IMR-90 (cell line): ENCODE data around the gene ACACA. TPM values are rescaled to one million over a fixed set of nuclear protein-coding genes. Genes with fewer than 3 reads are reported as not detected.
A peak's percentile ranks its signal among the peaks of the same experiment; 100 is the strongest.

ENCODE experiments used
- ATAC-seq: fragments of 200-7000 bp; cut with Tn5 transposase; 2 replicates; pipeline ENCODE4 v1.9.1; 2020; ENCODE audit warnings: low read depth, mild to moderate bottlenecking, moderate library complexity
- BruUV-seq: library from RNA; stranded (reverse); fragments of 400-500 nt; replicated peaks from 2 replicates; lab custom pipeline; 2021; lab: Mats Ljungman, UMichigan
- CTCF ChIA-PET: fragments of 300-600 bp; formaldehyde crosslinking; extraction: SDS; loops from one replicate; lab custom pipeline; 2021; ENCODE audit warnings: antibody characterized with exemption; lab: Yijun Ruan, JAX
- POLR2A ChIA-PET: fragments of 300-600 bp; sonication (Branson Sonifier 250); formaldehyde crosslinking; loops from one replicate; lab custom pipeline; 2022; ENCODE audit warnings: antibody characterized with exemption; ENCODE audit not compliant: unreplicated experiment; lab: Charles Lee
- DNase-seq: peaks from one replicate; pipeline ENCODE4 v3.0.0; 2013
- H2AFZ ChIP-seq: replicated peaks from 2 replicates; pipeline ENCODE3; 2013; ENCODE audit warnings: low read length, mild to moderate bottlenecking; ENCODE audit not compliant: poor library complexity
- H2AK5ac ChIP-seq: 2 replicates; pipeline ENCODE4 v1.6.1; 2013; ENCODE audit warnings: low read depth, low read length, inconsistent platforms
- H2AK9ac ChIP-seq: replicated peaks from 2 replicates; pipeline ENCODE3; 2013; ENCODE audit warnings: mild to moderate bottlenecking, low read depth, low read length, moderate library complexity; ENCODE audit not compliant: poor library complexity
- H2BK120ac ChIP-seq: 2 replicates; pipeline ENCODE4 v1.6.1; 2013; ENCODE audit warnings: low read depth, low read length, inconsistent platforms
- H2BK15ac ChIP-seq: 3 replicates; pipeline ENCODE4 v1.6.1; 2013; ENCODE audit warnings: low read depth, low read length, inconsistent platforms
- H2BK20ac ChIP-seq: 2 replicates; pipeline ENCODE4 v1.6.1; 2013; ENCODE audit warnings: low read depth, mild to moderate bottlenecking, inconsistent platforms, low read length, moderate library complexity
- H2BK5ac ChIP-seq: 2 replicates; pipeline ENCODE4 v1.6.1; 2013; ENCODE audit warnings: mild to moderate bottlenecking, low read depth, low read length, inconsistent platforms; ENCODE audit not compliant: poor library complexity, severe bottlenecking
- H3K14ac ChIP-seq: replicated peaks from 2 replicates; pipeline ENCODE4 v1.6.1; 2013; ENCODE audit warnings: low read depth, low read length, inconsistent platforms
- H3K18ac ChIP-seq: 2 replicates; pipeline ENCODE4 v1.6.1; 2013; ENCODE audit warnings: low read depth, low read length, control low read depth
- H3K23ac ChIP-seq: 2 replicates; pipeline ENCODE4 v1.6.1; 2013; ENCODE audit warnings: low read depth, low read length, inconsistent platforms
- H3K27ac ChIP-seq: 2 replicates; pipeline ENCODE4 v1.5.1; 2013; ENCODE audit warnings: mild to moderate bottlenecking, control low read depth, low read length; ENCODE audit not compliant: insufficient read depth
- H3K27me3 ChIP-seq: 2 replicates; pipeline ENCODE4 v1.6.1; 2013; ENCODE audit warnings: low read length; ENCODE audit not compliant: control insufficient read depth, insufficient read depth
- H3K36me3 ChIP-seq: 2 replicates; pipeline ENCODE4 v1.6.1; 2013; ENCODE audit warnings: low read length, mixed read lengths; ENCODE audit not compliant: control insufficient read depth, insufficient read depth
- H3K4ac ChIP-seq: 2 replicates; pipeline ENCODE4 v1.6.1; 2013; ENCODE audit warnings: low read depth, low read length, inconsistent platforms
- H3K4me1 ChIP-seq: 2 replicates; pipeline ENCODE4 v1.6.1; 2013; ENCODE audit warnings: low read length, mixed read lengths; ENCODE audit not compliant: control insufficient read depth, insufficient read depth
- H3K4me2 ChIP-seq: 2 replicates; pipeline ENCODE4 v1.6.1; 2013; ENCODE audit warnings: low read depth, mild to moderate bottlenecking, control low read depth, low read length, moderate library complexity
- H3K4me3 ChIP-seq: 2 replicates; pipeline ENCODE4 v1.5.1; 2013; ENCODE audit warnings: low read depth, mild to moderate bottlenecking, control low read depth, low read length, moderate library complexity; ENCODE audit not compliant: insufficient read depth
- H3K56ac ChIP-seq: 2 replicates; pipeline ENCODE4 v1.6.1; 2013; ENCODE audit warnings: low read length, inconsistent platforms; ENCODE audit not compliant: insufficient read depth; ENCODE audit errors: extremely low read depth
- H3K79me1 ChIP-seq, 2 experiments: 2 replicates each; pipeline ENCODE4 v1.6.1; 2013; ENCODE audit warnings: low read length in 2 of 2, inconsistent platforms in 1 of 2, low read depth in 1 of 2
- H3K9ac ChIP-seq: 2 replicates; pipeline ENCODE4 v1.6.1; 2013; ENCODE audit warnings: low read depth, low read length, control low read depth
- H3K9me1 ChIP-seq: 2 replicates; pipeline ENCODE4 v1.6.1; 2013; ENCODE audit warnings: low read length, inconsistent platforms; ENCODE audit not compliant: insufficient read depth
- H3K9me3 ChIP-seq: 2 replicates; pipeline ENCODE4 v1.6.1; 2013; ENCODE audit warnings: low read length; ENCODE audit not compliant: control insufficient read depth, insufficient read depth
- H4K20me1 ChIP-seq: 2 replicates; pipeline ENCODE4 v1.6.1; 2013; ENCODE audit warnings: low read length, inconsistent platforms; ENCODE audit not compliant: insufficient read depth
- H4K5ac ChIP-seq: 2 replicates; pipeline ENCODE4 v1.6.1; 2013; ENCODE audit warnings: mild to moderate bottlenecking, low read depth, low read length, control low read depth
- H4K8ac ChIP-seq, 2 experiments: 2 replicates each; pipeline ENCODE4 v1.6.1; 2013; ENCODE audit warnings: low read depth in 2 of 2, low read length in 2 of 2, control low read depth in 1 of 2, inconsistent platforms in 1 of 2
- H4K91ac ChIP-seq: 2 replicates; pipeline ENCODE4 v1.6.1; 2013; ENCODE audit warnings: low read depth, low read length, inconsistent platforms; ENCODE audit not compliant: insufficient read depth
- ELK1 ChIP-seq: fragments of 150-350 bp; IDR thresholded peaks from 2 replicates; pipeline ENCODE4 v1.6.1; 2016; ENCODE audit warnings: low read depth, mild to moderate bottlenecking, low read length, moderate library complexity, borderline replicate concordance
- FOS ChIP-seq: fragments of 150-350 bp; IDR thresholded peaks from 2 replicates; pipeline ENCODE4 v1.6.1; 2016; ENCODE audit warnings: low read depth, low read length
- USF2 ChIP-seq: fragments of 150-350 bp; IDR thresholded peaks from 2 replicates; pipeline ENCODE4 v1.6.1; 2017; ENCODE audit warnings: mild to moderate bottlenecking, antibody characterized with exemption, low read length, low read depth
- WGBS, 2 experiments: methylation state at CpG; one replicate each; pipeline versions ENCODE4 v1.1.5 to v1.1.7; 2013; ENCODE audit warnings: missing lambda C conversion rate in 2 of 2; ENCODE audit not compliant: insufficient read length in 1 of 2; ENCODE audit errors: extremely low coverage in 2 of 2; 5-methylcytosine and 5-hydroxymethylcytosine counted together
- dilution Hi-C: fragments of 300-500 bp; cut with HindIII; formaldehyde crosslinking; loops from one replicate; pipeline ENCODE4 v1.14.3; 2018; ENCODE audit warnings: low sequenced_read_pairs; ENCODE audit not compliant: unreplicated experiment
- in situ Hi-C: fragments of 300-500 bp; cut with MboI; formaldehyde crosslinking; loops from 3 replicates; pipeline ENCODE4 v1.14.3; 2019; ENCODE audit warnings: low sequenced_read_pairs, inconsistent platforms, mixed read lengths
- intact Hi-C: fragments of 100-400 bp; cut with micrococcal nuclease; formaldehyde crosslinking; loops from 2 replicates; pipeline ENCODE4 v1.10.0; 2022
- polyA plus RNA-seq, 3 experiments: library from polyadenylated mRNA; depleted of rRNA; stranded (reverse); fragments of >200 nt; gene quantifications; 2 replicates each; pipeline ENCODE4 v1.2.3, GENCODE V29; 2012; ENCODE audit warnings: low replicate concordance in 1 of 3
- total RNA-seq: library from RNA; depleted of rRNA; stranded (reverse); fragments of >200 nt; gene quantifications from 2 replicates; pipeline ENCODE4 v1.2.3, GENCODE V29; 2012

ACACA gene
- total and polyA plus RNA-seq, 2 of the 4 experiments (the other 2 are of a cell fraction): 21.3 to 39.1 TPM

GRCh38 chr17:37191219-37191618, 215.4 kb downstream of the ACACA start:
- Histone ChIP-seq H2BK120ac (no peak overlapping the region), H4K91ac (no peak overlapping the region), H4K5ac (no peak overlapping the region), H2BK15ac (no peak overlapping the region), H3K18ac (no peak overlapping the region), H3K27me3 (no peaks in the 10 kb centered on the region), H2AK5ac (no peak overlapping the region), H3K9me1 (no peaks in the 10 kb centered on the region; the same call in 1 of the 2 replicates), H2BK20ac (no peak overlapping the region), H3K14ac (no peak overlapping the region), H3K9ac (no peak overlapping the region), H3K36me3 (peaks cover 7% of the 10 kb centered on the region), H3K4ac (no peak overlapping the region), H3K23ac (no peak overlapping the region), H2AFZ (no peak overlapping the region), H2BK5ac (no peak overlapping the region), H3K9me3 (no peaks in the 10 kb centered on the region), H3K56ac (no peak overlapping the region), H3K4me3 (no peak overlapping the region), H3K79me1 (peaks cover 0 to 2% of the 10 kb centered on the region in 2 experiments; a peak in 1 of 4 replicates), H3K27ac (no peak overlapping the region), H3K4me1 (peaks cover 2% of the 10 kb centered on the region), H2AK9ac (no peak overlapping the region), H4K20me1 (peaks cover 3% of the 10 kb centered on the region; the same call in 1 of the 2 replicates), H3K4me2 (peak overlapping the region; percentile 32; the same call in 1 of the 2 replicates), H4K8ac (no peak overlapping the region)
- no CpG with 5 or more reads among the region's 2 CpGs for WGBS, 2 experiments
- TF ChIP-seq USF2 (no peak), FOS (peak; percentile 38; the same call in 1 of the 2 replicates), ELK1 (no peak)
- intact Hi-C loops (no loop called here), in situ Hi-C loops (no loop called here), dilution Hi-C loops (no loop called here)
- DNase-seq: peak; percentile 75
- CTCF ChIA-PET: no interaction called here
- POLR2A ChIA-PET: no interaction called here
- no TSS peak for BruUV-seq
- peak; percentile 98 for ATAC-seq
